Spleen (tissue), 11 donors: ENCODE measurements around the gene PIGQ. TPM values are rescaled to one million over a fixed set of nuclear protein-coding genes. Genes with fewer than 3 reads are reported as not detected.

Source experiments
- DNase-seq: peaks from one replicate; pipeline ENCODE4 v3.0.0-alpha.2; 2020
- H3K27ac ChIP-seq, 8 donors: fragments of 200-600 bp; sonication (generic) in 7 of 8; 1 replicate in 4 of 8; 2 replicates in 4 of 8; pipeline versions ENCODE4 v1.5.0 to v1.8.0; 2016 to 2021; ENCODE audit warnings: inconsistent platforms in 4 of 8, mild to moderate bottlenecking in 4 of 8, moderate library complexity in 1 of 8
- H3K27me3 ChIP-seq, 7 donors: fragments of 200-600 bp; sonication (generic) in 6 of 7; replicated peaks in 1 of 7; 1 replicate in 4 of 7; 2 replicates in 3 of 7; pipeline versions ENCODE4 v1.5.0 to v1.8.0; 2016 to 2021; ENCODE audit warnings: inconsistent platforms in 3 of 7, mild to moderate bottlenecking in 1 of 7
- H3K36me3 ChIP-seq, 6 donors: fragments of 200-600 bp; sonication (generic) in 5 of 6; 1 replicate in 4 of 6; 2 replicates in 2 of 6; pipeline versions ENCODE4 v1.5.0 to v1.8.0; 2016 to 2021; ENCODE audit warnings: inconsistent platforms in 2 of 6
- H3K4me1 ChIP-seq, 6 donors: fragments of 200-600 bp; sonication (generic) in 5 of 6; 1 replicate in 3 of 6; 2 replicates in 3 of 6; pipeline versions ENCODE4 v1.5.0 to v1.8.0; 2016 to 2021; ENCODE audit warnings: inconsistent platforms in 3 of 6
- H3K4me3 ChIP-seq, 8 donors: fragments of 200-600 bp; sonication (generic) in 7 of 8; 1 replicate in 4 of 8; 2 replicates in 4 of 8; pipeline versions ENCODE4 v1.5.0 to v1.8.0; 2016 to 2021; ENCODE audit warnings: inconsistent platforms in 4 of 8, mild to moderate bottlenecking in 4 of 8, moderate library complexity in 2 of 8
- H3K9me3 ChIP-seq, 8 donors: fragments of 200-600 bp; sonication (generic) in 7 of 8; 1 replicate in 4 of 8; 2 replicates in 4 of 8; pipeline versions ENCODE4 v1.5.0 to v1.8.0; 2016 to 2021; ENCODE audit warnings: inconsistent platforms in 4 of 8
- CTCF ChIP-seq, 11 experiments: fragments of 200-600 bp in 7 of 11; fragments of 450-650 bp in 4 of 11; sonication (generic) in 4 of 11; IDR thresholded peaks in 8 of 11; conservative IDR thresholded peaks in 3 of 11; 1 replicate in 7 of 11; 2 replicates in 4 of 11; pipeline versions ENCODE4 v1.4.0 to v1.8.0; 2016 to 2021; ENCODE audit warnings: antibody characterized with exemption in 11 of 11, inconsistent platforms in 4 of 11, mild to moderate bottlenecking in 1 of 11
- POLR2A ChIP-seq, 3 donors: fragments of 450-650 bp; IDR thresholded peaks; one replicate each; pipeline ENCODE4 v1.5.1; 2017; ENCODE audit warnings: antibody characterized with exemption in 3 of 3, mild to moderate bottlenecking in 1 of 3
- POLR2AphosphoS5 ChIP-seq, 3 donors: sonication (generic); formaldehyde crosslinking; IDR thresholded peaks; one replicate each; pipeline ENCODE4 v1.5.1; 2017; ENCODE audit warnings: antibody characterized with exemption in 3 of 3
- WGBS, 5 donors: extraction: QIAGEN DNeasy Blood & Tissue Kit in 3 of 5; methylation state at CpG; one replicate each; pipeline versions ENCODE4 v1.1.5 to v1.1.7; 2013 to 2018; 5-methylcytosine and 5-hydroxymethylcytosine counted together
- intact Hi-C: fragments of 100-400 bp; cut with DNase I; formaldehyde crosslinking; loops from one replicate; pipeline ENCODE4 v1.15.0; 2023; ENCODE audit warnings: low total_unique reads
- polyA plus RNA-seq, 3 donors: library from polyadenylated mRNA; stranded (reverse); fragments of 200-250 nt; gene quantifications; one replicate each; pipeline ENCODE4 v1.2.1, GENCODE V29; 2013
- total RNA-seq, 7 donors: library from RNA; depleted of rRNA in 3 of 7; stranded (reverse); fragments of >200 nt in 3 of 7; fragmentation: NEBNext Ultra II Directional in 4 of 7; extraction: Animal tissue kit (Norgen Biotek cat#: 25700) in 4 of 7; gene quantifications; one replicate each; pipeline versions ENCODE4 v1.1.0 to v1.2.1, GENCODE V29; 2016 to 2021
- donor health status: healthy with polysubstance abuse.
- donor health status: DM: no; HTN: no; CAD: no; lungs with moderate emphysema.
- donor health status: DM: no; HTN: no; CAD: no.
- donor health status: Bipolar disorder and iron deficiency.
- donor health status: healthy.
- donor health status: DM: no; HTN: no; CAD: no.
- donor health status: DM: yes; HTN: yes; CAD: no.

The PIGQ gene
- total and polyA plus RNA-seq, 10 donors, result 20.7 to 70.5 (median 39.8) TPM

DNA sequence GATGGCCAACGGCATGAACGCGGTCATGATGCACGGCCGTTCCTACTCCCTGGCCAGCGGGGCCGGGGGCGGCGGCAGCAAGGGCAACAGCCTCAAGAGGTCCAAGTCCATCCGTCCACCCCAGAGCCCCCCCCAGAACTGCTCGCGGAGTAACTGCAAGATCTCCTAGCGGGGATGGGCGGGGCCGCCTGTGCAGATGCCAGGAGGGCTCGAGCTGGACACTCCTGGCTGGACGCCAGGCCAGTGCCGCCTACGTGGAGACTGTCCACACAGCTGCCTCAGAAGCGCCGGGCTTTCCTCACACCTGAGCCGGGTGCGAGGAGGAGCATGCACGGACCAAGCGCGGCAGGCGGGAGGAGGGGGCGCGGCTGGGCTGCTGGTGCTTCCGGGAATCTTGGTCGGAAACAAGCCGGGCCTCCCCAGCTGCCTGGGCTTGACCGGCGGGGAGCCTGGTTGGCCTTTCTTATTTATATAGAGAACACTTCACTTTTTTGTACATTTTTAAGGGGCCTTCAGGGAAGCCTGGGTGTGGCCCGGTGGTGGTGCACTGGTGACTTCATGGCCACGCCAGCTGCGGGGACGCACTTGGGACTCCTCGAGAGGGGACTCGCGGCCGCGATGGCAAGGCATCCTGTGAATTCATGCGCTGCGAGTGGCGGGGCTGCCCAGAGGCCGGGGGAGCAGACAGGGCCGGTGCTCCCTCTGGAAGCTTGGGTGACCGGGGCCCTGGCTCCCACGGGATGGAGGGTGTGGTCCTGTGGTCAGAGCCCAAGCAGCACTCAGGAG is 57.9 kb downstream of the PIGQ start:
- H3K36me3 ChIP-seq, result peaks cover 0 to 54% (median 36%) of the 10 kb centered on the region in 6 donors
- 89 to 94% (median 91%) methylated on average over 38 to 50 of the region's 50 CpGs for WGBS, 5 donors
- intact Hi-C loops, result no loop called here
- peaks cover 0 to 36% (median 18%) of the 10 kb centered on the region in 6 donors for H3K4me1 ChIP-seq
- TF ChIP-seq CTCF (IDR thresholded peaks at IDR 0.05 in 8 of 11, conservative IDR thresholded peaks at IDR 0.05 in 3 of 11), result no peak
- no peak for TF ChIP-seq POLR2A (IDR thresholded peaks at IDR 0.05)
- no peak for TF ChIP-seq POLR2AphosphoS5 (IDR thresholded peaks at IDR 0.05)
- no peak overlapping the region for H3K4me3 ChIP-seq
- peaks cover 0 to 13% (median 0%) of the 10 kb centered on the region in 7 donors for H3K27me3 ChIP-seq
- no peaks in the 10 kb centered on the region for H3K9me3 ChIP-seq
- DNase-seq, result peak; percentile 74
- H3K27ac ChIP-seq, result no peak overlapping the region

DNA sequence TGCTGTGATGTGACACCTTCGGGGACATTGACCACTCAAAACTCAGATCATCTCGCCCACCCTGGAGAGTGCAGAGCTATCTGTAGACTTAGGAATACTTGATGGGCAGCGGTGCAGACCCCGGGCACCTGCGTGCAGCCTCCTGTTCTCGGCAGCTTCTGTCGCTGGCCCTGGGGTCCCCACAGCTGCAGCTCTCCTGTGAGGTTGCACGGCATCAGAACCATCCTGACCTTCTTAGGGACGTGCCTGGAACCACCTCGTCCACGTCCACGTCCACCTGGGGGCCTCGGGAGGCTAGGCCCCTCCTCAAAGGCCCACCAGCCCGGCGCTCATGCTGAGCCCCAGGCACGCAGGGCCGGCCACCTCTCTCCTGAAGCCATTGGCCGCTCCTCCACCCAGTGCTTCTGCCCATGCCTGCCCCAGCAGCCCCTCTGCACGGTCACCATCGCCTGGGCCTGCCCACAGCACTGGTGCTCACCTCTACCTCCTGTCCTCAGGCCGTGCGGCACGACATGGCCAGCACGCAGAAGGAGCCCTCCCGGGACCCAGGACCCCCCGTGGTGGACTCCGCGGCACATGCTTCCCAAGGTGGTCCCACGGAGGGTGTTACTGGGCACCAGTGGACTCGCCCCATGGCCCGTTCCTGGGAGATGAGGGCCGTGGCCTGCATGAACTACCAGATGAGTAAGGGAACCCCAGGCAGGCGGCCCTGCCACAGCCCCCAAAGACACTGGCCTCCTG is 58.7 kb downstream of the PIGQ start:
- DNase-seq, result peak; percentile 76
- peaks cover 0 to 63% (median 45%) of the 10 kb centered on the region in 6 donors for H3K36me3 ChIP-seq
- H3K4me1 ChIP-seq, result peaks cover 0 to 38% (median 18%) of the 10 kb centered on the region in 6 donors
- WGBS, 5 donors, result 91 to 95% (median 94%) methylated on average over 19 to 33 of the region's 33 CpGs
- no peak for TF ChIP-seq CTCF (IDR thresholded peaks at IDR 0.05 in 8 of 11, conservative IDR thresholded peaks at IDR 0.05 in 3 of 11)
- no peak for TF ChIP-seq POLR2AphosphoS5 (IDR thresholded peaks at IDR 0.05)
- no peak for TF ChIP-seq POLR2A (IDR thresholded peaks at IDR 0.05)
- H3K27me3 ChIP-seq, result peaks cover 0 to 13% (median 0%) of the 10 kb centered on the region in 7 donors
- intact Hi-C loops, result no loop called here
- H3K27ac ChIP-seq, result peak overlapping the region in 3 of 8 donors; percentile 39 to 48 (median 48)
- no peak overlapping the region for H3K4me3 ChIP-seq
- H3K9me3 ChIP-seq, result no peaks in the 10 kb centered on the region

- WGBS, 5 donors, result 77 to 85% (median 82%) methylated on average over 17 to 29 of the region's 29 CpGs
- H3K9me3 ChIP-seq, result no peaks in the 10 kb centered on the region
- DNase-seq, result peak; percentile 72
- H3K27ac ChIP-seq, result peak overlapping the region in 4 of 8 donors; percentile 25 to 48 (median 44)
- H3K4me3 ChIP-seq, result no peak overlapping the region
- peaks cover 0 to 13% (median 0%) of the 10 kb centered on the region in 7 donors for H3K27me3 ChIP-seq
- no peak for TF ChIP-seq CTCF (IDR thresholded peaks at IDR 0.05 in 8 of 11, conservative IDR thresholded peaks at IDR 0.05 in 3 of 11)
- TF ChIP-seq POLR2AphosphoS5 (IDR thresholded peaks at IDR 0.05), result peak in 1 of 3 donors; percentile 22
- TF ChIP-seq POLR2A (IDR thresholded peaks at IDR 0.05), result no peak
- intact Hi-C loops, result no loop called here
- H3K4me1 ChIP-seq, result peaks cover 0 to 42% (median 19%) of the 10 kb centered on the region in 6 donors
- peaks cover 0 to 71% (median 51%) of the 10 kb centered on the region in 6 donors for H3K36me3 ChIP-seq
These were observed 59.5 kb downstream of the PIGQ start for GRCh38 chr16:629185-629832.
